ENCODE measurements around the gene ATG14. TPM values are rescaled to one million over a fixed set of nuclear protein-coding genes. Genes with fewer than 3 reads are reported as not detected.

ATG14 gene
- total and polyA plus RNA-seq, 2 of the 8 experiments (the other 6 are each of a cell fraction or from before 2014, with no cell fraction given) = 4.9 to 10.8 TPM

DNA sequence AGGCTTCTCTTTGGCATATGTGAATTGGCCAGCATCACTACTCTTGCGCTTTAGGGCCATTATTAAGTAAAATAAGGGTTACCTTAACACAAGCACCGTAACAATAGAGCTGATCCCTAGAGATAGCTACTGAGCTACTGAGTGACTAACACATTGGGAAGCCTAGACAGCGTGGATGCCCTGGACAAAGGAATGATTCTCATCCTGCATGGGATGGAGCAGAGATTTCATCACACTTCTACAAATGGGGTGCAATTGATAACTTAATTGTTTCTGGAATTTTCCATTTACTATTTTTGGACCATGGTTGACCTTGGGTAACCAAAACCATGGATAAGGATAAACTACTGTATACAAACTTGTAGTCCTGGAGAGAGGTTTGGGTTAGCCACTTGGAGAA, 83.3 kb downstream of the ATG14 start:
- Histone ChIP-seq H3K36me3 (ENCODE audit: control insufficient read depth in 2 of 4, insufficient read depth in 4 of 4, low read length in 3 of 4) (no peaks in the 10 kb centered on the region), H3K79me2 (ENCODE audit: control insufficient read depth in 1 of 2, insufficient read depth in 2 of 2, low read length in 2 of 2) (peaks cover 0 to 27% of the 10 kb centered on the region in 2 experiments; a peak in 2 of 4 replicates), H3K14ac (ENCODE audit: insufficient read length) (no peak overlapping the region), H2BK20ac (ENCODE audit: low read length) (no peak overlapping the region), H3K18ac (ENCODE audit: extremely low read depth, low read length) (no peak overlapping the region), H2BK5ac (ENCODE audit: low read depth, low read length) (no peak overlapping the region), H3K9me3 (ENCODE audit: insufficient read depth in 2 of 2, low read depth in 1 of 2, low read length in 1 of 2) (no peaks in the 10 kb centered on the region), H4K5ac (ENCODE audit: insufficient read length, low read depth, low read length) (no peak overlapping the region), H3K23ac (ENCODE audit: insufficient read length) (no peak overlapping the region), H4K91ac (replicated peaks; ENCODE audit: insufficient read length, low read length) (no peak overlapping the region), H3K27me3 (replicated peaks in 1 of 4; ENCODE audit: control insufficient read depth in 3 of 4, extremely low read depth in 1 of 4, insufficient read depth in 3 of 4, low read length in 3 of 4) (no peaks in the 10 kb centered on the region), H3K27ac (ENCODE audit: low read depth, low read length) (no peak overlapping the region), H2AFZ (ENCODE audit: low read length) (no peak overlapping the region), H3K4ac (replicated peaks; ENCODE audit: insufficient read length, low read depth, low read length) (no peak overlapping the region), H2BK12ac (ENCODE audit: low read depth, low read length) (no peak overlapping the region), H3K4me1 (replicated peaks in 1 of 4; ENCODE audit: control insufficient read depth in 3 of 4, insufficient read depth in 4 of 4, low read length in 3 of 4) (peaks cover 0 to 4% (median 0%) of the 10 kb centered on the region in 4 experiments; a peak in 1 of 7 replicates), H2AK5ac (ENCODE audit: low read depth, low read length) (no peak overlapping the region), H4K8ac (ENCODE audit: extremely low read depth, insufficient read depth, low read length) (no peak overlapping the region), H3K79me1 (ENCODE audit: low read depth, low read length) (peaks cover 2% of the 10 kb centered on the region), H4K20me1 (replicated peaks in 1 of 2; ENCODE audit: control insufficient read depth in 1 of 2, insufficient read depth in 2 of 2, low read length in 2 of 2) (peaks cover 0 to 10% of the 10 kb centered on the region in 2 experiments), H3K4me3 (ENCODE audit: extremely low read depth in 1 of 4, insufficient read depth in 2 of 4, low read depth in 3 of 4, low read length in 4 of 4) (no peak overlapping the region), H3K9ac (replicated peaks in 1 of 4; ENCODE audit: extremely low read depth in 1 of 4, low read depth in 3 of 4, low read length in 3 of 4) (no peak overlapping the region), H2BK120ac (replicated peaks; ENCODE audit: low read depth, low read length) (no peak overlapping the region), H3K56ac (replicated peaks; ENCODE audit: insufficient read length, low read depth, low read length) (no peak overlapping the region), H2BK15ac (ENCODE audit: low read length) (no peak overlapping the region), H3K23me2 (ENCODE audit: low read depth, low read length) (no peaks in the 10 kb centered on the region), H3K4me2 (ENCODE audit: insufficient read depth in 1 of 2, low read depth in 2 of 2, low read length in 2 of 2) (no peak overlapping the region)
- TF ChIP-seq GTF2F1 (IDR thresholded peaks at IDR 0.05; ENCODE audit: borderline replicate concordance, low read depth, low read length) = no peak
- ChIA-PET POLR2A (ENCODE audit: partially characterized antibody) (no interaction called here), CTCF (ENCODE audit: partially characterized antibody) (interaction anchor here (1.5 to 1.7 kb wide), 2 partner anchors 27 to 56 kb away, joined by 4 to 7 read pairs; no protein-coding TSS in a partner anchor)
- WGBS, 2 experiments (ENCODE audit: extremely low coverage in 1 of 2, insufficient coverage in 1 of 2, insufficient read length in 1 of 2, insufficient replicate concordance in 2 of 2, low coverage in 1 of 2, low lambda C conversion rate in 2 of 2, missing lambda C conversion rate in 1 of 2) = 95% methylated on average over 3 of the region's 3 CpGs; no CpG with 5 or more reads in 1 of the 2 experiments
- DNase-seq (ENCODE audit: low read depth in 1 of 2, low spot score in 2 of 2) (no peak), FAIRE-seq (no peak)

Data from H1 (cell line).